Loucy (cell line): Measurements from ENCODE around the gene ABL2.
A peak's percentile ranks its signal among the peaks of the same experiment; 100 is the strongest.
"Not testable (repeated sequence)": the region's sequence is repeated elsewhere in the genome, so short reads cannot be mapped to it uniquely, and the experiment has no call there.

ENCODE experiments used
- H2AFZ ChIP-seq: fragments of 200-600 bp; sonication (generic); 2 replicates; pipeline ENCODE4 v1.6.0; 2016; ENCODE audit warnings: antibody characterized with exemption, mild to moderate bottlenecking, low read length, moderate library complexity
- H3F3A ChIP-seq: fragments of 200-600 bp; 2 replicates; pipeline ENCODE4 v1.6.0; 2016; ENCODE audit warnings: antibody characterized with exemption, low read depth, mild to moderate bottlenecking
- H3K27me3 ChIP-seq: fragments of 200-600 bp; sonication (generic); 2 replicates; pipeline ENCODE4 v1.6.1; 2014; ENCODE audit warnings: low read length, mild to moderate bottlenecking; ENCODE audit not compliant: insufficient read depth, poor library complexity, severe bottlenecking
- H3K36me3 ChIP-seq: fragments of 200-600 bp; sonication (generic); 2 replicates; pipeline ENCODE4 v1.6.1; 2016; ENCODE audit warnings: low read length; ENCODE audit not compliant: insufficient read depth
- H3K4me1 ChIP-seq: fragments of 200-600 bp; sonication (generic); 2 replicates; pipeline ENCODE4 v1.5.1; 2014; ENCODE audit warnings: low read length, mild to moderate bottlenecking; ENCODE audit not compliant: insufficient read depth, poor library complexity, severe bottlenecking
- H3K4me2 ChIP-seq: fragments of 200-600 bp; sonication (generic); 2 replicates; pipeline ENCODE4 v1.6.0; 2014; ENCODE audit warnings: antibody characterized with exemption, low read length, low read depth, mild to moderate bottlenecking; ENCODE audit not compliant: poor library complexity, severe bottlenecking
- H3K4me3 ChIP-seq: fragments of 200-600 bp; sonication (generic); 2 replicates; pipeline ENCODE4 v1.5.1; 2014; ENCODE audit warnings: low read length, mild to moderate bottlenecking, mixed read lengths; ENCODE audit not compliant: poor library complexity, severe bottlenecking
- H3K79me2 ChIP-seq: fragments of 200-600 bp; sonication (generic); 2 replicates; pipeline ENCODE4 v1.6.1; 2014; ENCODE audit warnings: low read length; ENCODE audit not compliant: insufficient read depth
- H3K9ac ChIP-seq: fragments of 200-600 bp; sonication (generic); 2 replicates; pipeline ENCODE4 v1.6.0; 2014; ENCODE audit warnings: mild to moderate bottlenecking, low read depth, low read length, moderate library complexity; ENCODE audit not compliant: poor library complexity, severe bottlenecking
- H3K9me2 ChIP-seq: fragments of 200-600 bp; sonication (generic); replicated peaks from 2 replicates; pipeline ENCODE4 v1.6.1; 2016; ENCODE audit warnings: low read depth, low read length, mixed read lengths
- H3K9me3 ChIP-seq: fragments of 200-600 bp; sonication (generic); 2 replicates; pipeline ENCODE4 v1.6.1; 2014; ENCODE audit warnings: mild to moderate bottlenecking, antibody characterized with exemption, low read length, low read depth; ENCODE audit not compliant: insufficient read depth
- H4K20me1 ChIP-seq: fragments of 200-600 bp; sonication (generic); 2 replicates; pipeline ENCODE4 v1.6.0; 2014; ENCODE audit warnings: antibody characterized with exemption, low read length, mild to moderate bottlenecking; ENCODE audit not compliant: insufficient read depth, poor library complexity, severe bottlenecking
- CTCF ChIP-seq: fragments of 200-600 bp; sonication (generic); conservative IDR thresholded peaks from 2 replicates; pipeline ENCODE4 v1.5.1; 2014; ENCODE audit warnings: mild to moderate bottlenecking, antibody characterized with exemption, low read length
- EZH2phosphoT487 ChIP-seq: fragments of 200-600 bp; IDR thresholded peaks from 2 replicates; pipeline ENCODE4 v1.6.1; 2018; ENCODE audit warnings: antibody characterized with exemption, mild to moderate bottlenecking, moderate library complexity, borderline replicate concordance

The ABL2 gene

GRCh38 chr1:179229214-179230140 lies at the start of gene ABL2:
Gene ABL2 (minus strand): TSS chr1:179229677. CDS start chr1:179229397, 280 bp downstream.
- H3K9me3 ChIP-seq = no peaks in the 10 kb centered on the region
- TF ChIP-seq EZH2phosphoT487 (no peak), CTCF (no peak)
- peak within 1 kb of the TSS; percentile 100 for H2AFZ ChIP-seq
- H3K4me3 ChIP-seq = peak within 1 kb of the TSS; percentile 96
- peak within 1 kb of the TSS; percentile 79 for H3K9ac ChIP-seq
- no peaks in the 10 kb centered on the region for H3K9me2 ChIP-seq
- peaks cover 19% of the 10 kb centered on the region for H4K20me1 ChIP-seq
- peak within 1 kb of the TSS; percentile 94 for H3K4me2 ChIP-seq
- H3F3A ChIP-seq = no peaks in the 10 kb centered on the region
- no peaks in the 10 kb centered on the region for H3K36me3 ChIP-seq
- H3K27me3 ChIP-seq = no peaks in the 10 kb centered on the region
- H3K4me1 ChIP-seq = peaks cover 28% of the 10 kb centered on the region
- peaks cover 46% of the 10 kb centered on the region for H3K79me2 ChIP-seq

- H3K9ac ChIP-seq = no peak overlapping the region
- H3K36me3 ChIP-seq = no peaks in the 10 kb centered on the region
- no peak for TF ChIP-seq EZH2phosphoT487
- no peak for TF ChIP-seq CTCF
- no peaks in the 10 kb centered on the region for H3K79me2 ChIP-seq
- H2AFZ ChIP-seq = no peak overlapping the region
- no peaks in the 10 kb centered on the region for H3F3A ChIP-seq
- no peaks in the 10 kb centered on the region for H3K9me3 ChIP-seq
- no peaks in the 10 kb centered on the region for H3K9me2 ChIP-seq
- H3K4me1 ChIP-seq = no peaks in the 10 kb centered on the region
- no peak overlapping the region for H3K4me2 ChIP-seq
- no peaks in the 10 kb centered on the region for H3K27me3 ChIP-seq
- no peaks in the 10 kb centered on the region for H4K20me1 ChIP-seq
- H3K4me3 ChIP-seq = no peak overlapping the region
Observed at GRCh38 chr1:179278920-179279319, 49.4 kb upstream of the ABL2 start.

- not testable (repeated sequence) for H3K36me3 ChIP-seq, H3K4me3 ChIP-seq, H3K27me3 ChIP-seq, H3K9me2 ChIP-seq, H3K9ac ChIP-seq, H3F3A ChIP-seq, H3K4me1 ChIP-seq, H4K20me1 ChIP-seq, H3K4me2 ChIP-seq, H3K79me2 ChIP-seq, H2AFZ ChIP-seq, H3K9me3 ChIP-seq
Observed at GRCh38 chr1:179274424-179274823, 44.9 kb upstream of the ABL2 start.
